GM18519 (cell line): ENCODE measurements around the gene RAB4A.

Experiments
- ATAC-seq: cut with Tn5 transposase; IDR thresholded peaks from one replicate; pipeline ENCODE4 v1.9.1; 2021; ENCODE audit warnings: mild to moderate bottlenecking, moderate library complexity; ENCODE audit not compliant: unreplicated experiment, low FRiP score

The RAB4A gene

GRCh38 chr1:229243638-229244037, 27.3 kb upstream of the RAB4A start:
- no peak for ATAC-seq

GRCh38 chr1:229244091-229244490, 26.8 kb upstream of the RAB4A start:
- no peak for ATAC-seq

- ATAC-seq, result no peak
These were observed 23.0 kb upstream of the RAB4A start for GRCh38 chr1:229247871-229248270.

GRCh38 chr1:229248821-229249817, 21.8 kb upstream of the RAB4A start:
- no peak for ATAC-seq

GRCh38 chr1:229249854-229250644, 20.9 kb upstream of the RAB4A start:
- ATAC-seq, result no peak

GRCh38 chr1:229251185-229251584, 19.7 kb upstream of the RAB4A start:
- no peak for ATAC-seq

- no peak for ATAC-seq
These were observed 18.5 kb upstream of the RAB4A start for GRCh38 chr1:229252228-229252984.

- no peak for ATAC-seq
These were observed 17.5 kb upstream of the RAB4A start for GRCh38 chr1:229253151-229253974.

GRCh38 chr1:229254910-229255541, 15.9 kb upstream of the RAB4A start:
- no peak for ATAC-seq

- no peak for ATAC-seq
These were observed 12.7 kb upstream of the RAB4A start for GRCh38 chr1:229258031-229258756.

GRCh38 chr1:229258757-229259060, 12.2 kb upstream of the RAB4A start:
- no peak for ATAC-seq

- ATAC-seq, result no peak
These were observed 10.6 kb upstream of the RAB4A start for GRCh38 chr1:229260297-229260696.

GRCh38 chr1:229262239-229262638, 8.7 kb upstream of the RAB4A start:
- ATAC-seq, result no peak

- ATAC-seq, result no peak
These were observed 7.7 kb upstream of the RAB4A start for GRCh38 chr1:229263254-229263653.

- no peak for ATAC-seq
These were observed 6.8 kb upstream of the RAB4A start for GRCh38 chr1:229264068-229264467.

GRCh38 chr1:229264487-229264886, 6.4 kb upstream of the RAB4A start:
- no peak for ATAC-seq

- no peak for ATAC-seq
These were observed 4.6 kb upstream of the RAB4A start for GRCh38 chr1:229266274-229266673.

GRCh38 chr1:229266832-229267500, 3.9 kb upstream of the RAB4A start:
- ATAC-seq, result no peak
